IMR-90 (cell line): ENCODE measurements around the gene TAF4B. TPM values are rescaled to one million over a fixed set of nuclear protein-coding genes. Genes with fewer than 3 reads are reported as not detected.

Experiments
- ATAC-seq: fragments of 200-7000 bp; cut with Tn5 transposase; 2 replicates; pipeline ENCODE4 v1.9.1; 2020; ENCODE audit warnings: low read depth, mild to moderate bottlenecking, moderate library complexity
- BruUV-seq: library from RNA; stranded (reverse); fragments of 400-500 nt; replicated peaks from 2 replicates; lab custom pipeline; 2021; lab: Mats Ljungman, UMichigan
- CTCF ChIA-PET: fragments of 300-600 bp; formaldehyde crosslinking; extraction: SDS; loops from one replicate; lab custom pipeline; 2021; ENCODE audit warnings: antibody characterized with exemption; lab: Yijun Ruan, JAX
- POLR2A ChIA-PET: fragments of 300-600 bp; sonication (Branson Sonifier 250); formaldehyde crosslinking; loops from one replicate; lab custom pipeline; 2022; ENCODE audit warnings: antibody characterized with exemption; ENCODE audit not compliant: unreplicated experiment; lab: Charles Lee
- DNase-seq: peaks from one replicate; pipeline ENCODE4 v3.0.0; 2013
- H2AFZ ChIP-seq: replicated peaks from 2 replicates; pipeline ENCODE3; 2013; ENCODE audit warnings: low read length, mild to moderate bottlenecking; ENCODE audit not compliant: poor library complexity
- H2AK5ac ChIP-seq: 2 replicates; pipeline ENCODE4 v1.6.1; 2013; ENCODE audit warnings: low read depth, low read length, inconsistent platforms
- H2AK9ac ChIP-seq: replicated peaks from 2 replicates; pipeline ENCODE3; 2013; ENCODE audit warnings: mild to moderate bottlenecking, low read depth, low read length, moderate library complexity; ENCODE audit not compliant: poor library complexity
- H2BK120ac ChIP-seq: 2 replicates; pipeline ENCODE4 v1.6.1; 2013; ENCODE audit warnings: low read depth, low read length, inconsistent platforms
- H2BK15ac ChIP-seq: 3 replicates; pipeline ENCODE4 v1.6.1; 2013; ENCODE audit warnings: low read depth, low read length, inconsistent platforms
- H2BK20ac ChIP-seq: 2 replicates; pipeline ENCODE4 v1.6.1; 2013; ENCODE audit warnings: low read depth, mild to moderate bottlenecking, inconsistent platforms, low read length, moderate library complexity
- H2BK5ac ChIP-seq: 2 replicates; pipeline ENCODE4 v1.6.1; 2013; ENCODE audit warnings: mild to moderate bottlenecking, low read depth, low read length, inconsistent platforms; ENCODE audit not compliant: poor library complexity, severe bottlenecking
- H3K14ac ChIP-seq: replicated peaks from 2 replicates; pipeline ENCODE4 v1.6.1; 2013; ENCODE audit warnings: low read depth, low read length, inconsistent platforms
- H3K18ac ChIP-seq: 2 replicates; pipeline ENCODE4 v1.6.1; 2013; ENCODE audit warnings: low read depth, low read length, control low read depth
- H3K23ac ChIP-seq: 2 replicates; pipeline ENCODE4 v1.6.1; 2013; ENCODE audit warnings: low read depth, low read length, inconsistent platforms
- H3K27ac ChIP-seq: 2 replicates; pipeline ENCODE4 v1.5.1; 2013; ENCODE audit warnings: mild to moderate bottlenecking, control low read depth, low read length; ENCODE audit not compliant: insufficient read depth
- H3K27me3 ChIP-seq: 2 replicates; pipeline ENCODE4 v1.6.1; 2013; ENCODE audit warnings: low read length; ENCODE audit not compliant: control insufficient read depth, insufficient read depth
- H3K36me3 ChIP-seq: 2 replicates; pipeline ENCODE4 v1.6.1; 2013; ENCODE audit warnings: low read length, mixed read lengths; ENCODE audit not compliant: control insufficient read depth, insufficient read depth
- H3K4ac ChIP-seq: 2 replicates; pipeline ENCODE4 v1.6.1; 2013; ENCODE audit warnings: low read depth, low read length, inconsistent platforms
- H3K4me1 ChIP-seq: 2 replicates; pipeline ENCODE4 v1.6.1; 2013; ENCODE audit warnings: low read length, mixed read lengths; ENCODE audit not compliant: control insufficient read depth, insufficient read depth
- H3K4me2 ChIP-seq: 2 replicates; pipeline ENCODE4 v1.6.1; 2013; ENCODE audit warnings: low read depth, mild to moderate bottlenecking, control low read depth, low read length, moderate library complexity
- H3K4me3 ChIP-seq: 2 replicates; pipeline ENCODE4 v1.5.1; 2013; ENCODE audit warnings: low read depth, mild to moderate bottlenecking, control low read depth, low read length, moderate library complexity; ENCODE audit not compliant: insufficient read depth
- H3K56ac ChIP-seq: 2 replicates; pipeline ENCODE4 v1.6.1; 2013; ENCODE audit warnings: low read length, inconsistent platforms; ENCODE audit not compliant: insufficient read depth; ENCODE audit errors: extremely low read depth
- H3K79me1 ChIP-seq, 2 experiments: 2 replicates each; pipeline ENCODE4 v1.6.1; 2013; ENCODE audit warnings: low read length in 2 of 2, inconsistent platforms in 1 of 2, low read depth in 1 of 2
- H3K9ac ChIP-seq: 2 replicates; pipeline ENCODE4 v1.6.1; 2013; ENCODE audit warnings: low read depth, low read length, control low read depth
- H3K9me1 ChIP-seq: 2 replicates; pipeline ENCODE4 v1.6.1; 2013; ENCODE audit warnings: low read length, inconsistent platforms; ENCODE audit not compliant: insufficient read depth
- H3K9me3 ChIP-seq: 2 replicates; pipeline ENCODE4 v1.6.1; 2013; ENCODE audit warnings: low read length; ENCODE audit not compliant: control insufficient read depth, insufficient read depth
- H4K20me1 ChIP-seq: 2 replicates; pipeline ENCODE4 v1.6.1; 2013; ENCODE audit warnings: low read length, inconsistent platforms; ENCODE audit not compliant: insufficient read depth
- H4K5ac ChIP-seq: 2 replicates; pipeline ENCODE4 v1.6.1; 2013; ENCODE audit warnings: mild to moderate bottlenecking, low read depth, low read length, control low read depth
- H4K8ac ChIP-seq, 2 experiments: 2 replicates each; pipeline ENCODE4 v1.6.1; 2013; ENCODE audit warnings: low read depth in 2 of 2, low read length in 2 of 2, control low read depth in 1 of 2, inconsistent platforms in 1 of 2
- H4K91ac ChIP-seq: 2 replicates; pipeline ENCODE4 v1.6.1; 2013; ENCODE audit warnings: low read depth, low read length, inconsistent platforms; ENCODE audit not compliant: insufficient read depth
- BHLHE40 ChIP-seq: fragments of 150-350 bp; IDR thresholded peaks from 2 replicates; pipeline ENCODE4 v1.6.1; 2016; ENCODE audit warnings: mild to moderate bottlenecking, low read depth, low read length
- CEBPB ChIP-seq: IDR thresholded peaks from 2 replicates; pipeline ENCODE4 v1.6.1; 2012; ENCODE audit warnings: low read depth, low read length, improper control_type of control experiment
- CHD1 ChIP-seq: IDR thresholded peaks from 2 replicates; pipeline ENCODE4 v1.6.1; 2012; ENCODE audit warnings: low read depth, low read length, improper control_type of control experiment
- CTCF ChIP-seq: conservative IDR thresholded peaks from 2 replicates; pipeline ENCODE4 v1.5.1; 2012; ENCODE audit warnings: mild to moderate bottlenecking, low read depth, low read length, improper control_type of control experiment
- ELK1 ChIP-seq: fragments of 150-350 bp; IDR thresholded peaks from 2 replicates; pipeline ENCODE4 v1.6.1; 2016; ENCODE audit warnings: low read depth, mild to moderate bottlenecking, low read length, moderate library complexity, borderline replicate concordance
- FOS ChIP-seq: fragments of 150-350 bp; IDR thresholded peaks from 2 replicates; pipeline ENCODE4 v1.6.1; 2016; ENCODE audit warnings: low read depth, low read length
- MAFK ChIP-seq: IDR thresholded peaks from 2 replicates; pipeline ENCODE4 v1.6.1; 2012; ENCODE audit warnings: low read depth, low read length, improper control_type of control experiment
- MAZ ChIP-seq: IDR thresholded peaks from 2 replicates; pipeline ENCODE4 v1.6.1; 2012; ENCODE audit warnings: low read depth, mild to moderate bottlenecking, low read length, improper control_type of control experiment, moderate library complexity, borderline replicate concordance
- MXI1 ChIP-seq: IDR thresholded peaks from 2 replicates; pipeline ENCODE4 v1.6.1; 2012; ENCODE audit warnings: low read depth, mild to moderate bottlenecking, low read length, moderate library complexity, borderline replicate concordance
- NFE2L2 ChIP-seq: fragments of 150-350 bp; IDR thresholded peaks from 2 replicates; pipeline ENCODE4 v1.6.1; 2016; ENCODE audit warnings: low read depth, mild to moderate bottlenecking, low read length
- POLR2A ChIP-seq: IDR thresholded peaks from 2 replicates; pipeline ENCODE4 v1.6.1; 2012; ENCODE audit warnings: mild to moderate bottlenecking, low read depth, low read length
- RAD21 ChIP-seq: IDR thresholded peaks from 2 replicates; pipeline ENCODE4 v1.6.1; 2012; ENCODE audit warnings: low read length, improper control_type of control experiment
- RCOR1 ChIP-seq: IDR thresholded peaks from 2 replicates; pipeline ENCODE4 v1.6.1; 2012; ENCODE audit warnings: mild to moderate bottlenecking, low read length, improper control_type of control experiment; ENCODE audit not compliant: insufficient replicate concordance
- RFX5 ChIP-seq: IDR thresholded peaks from 2 replicates; pipeline ENCODE4 v1.8.0; 2012; ENCODE audit warnings: low read depth, mild to moderate bottlenecking, low read length, moderate library complexity
- SMC3 ChIP-seq: fragments of 150-350 bp; IDR thresholded peaks from 2 replicates; pipeline ENCODE4 v1.6.1; 2016; ENCODE audit warnings: low read depth, mild to moderate bottlenecking, antibody characterized with exemption, low read length, moderate library complexity
- USF2 ChIP-seq: fragments of 150-350 bp; IDR thresholded peaks from 2 replicates; pipeline ENCODE4 v1.6.1; 2017; ENCODE audit warnings: mild to moderate bottlenecking, antibody characterized with exemption, low read length, low read depth
- WGBS, 2 experiments: methylation state at CpG; one replicate each; pipeline versions ENCODE4 v1.1.5 to v1.1.7; 2013; ENCODE audit warnings: missing lambda C conversion rate in 2 of 2; ENCODE audit not compliant: insufficient read length in 1 of 2; ENCODE audit errors: extremely low coverage in 2 of 2; 5-methylcytosine and 5-hydroxymethylcytosine counted together
- dilution Hi-C: fragments of 300-500 bp; cut with HindIII; formaldehyde crosslinking; loops from one replicate; pipeline ENCODE4 v1.14.3; 2018; ENCODE audit warnings: low sequenced_read_pairs; ENCODE audit not compliant: unreplicated experiment
- in situ Hi-C: fragments of 300-500 bp; cut with MboI; formaldehyde crosslinking; loops from 3 replicates; pipeline ENCODE4 v1.14.3; 2019; ENCODE audit warnings: low sequenced_read_pairs, inconsistent platforms, mixed read lengths
- intact Hi-C: fragments of 100-400 bp; cut with micrococcal nuclease; formaldehyde crosslinking; loops from 2 replicates; pipeline ENCODE4 v1.10.0; 2022
- polyA plus RNA-seq, 3 experiments: library from polyadenylated mRNA; depleted of rRNA; stranded (reverse); fragments of >200 nt; gene quantifications; 2 replicates each; pipeline ENCODE4 v1.2.3, GENCODE V29; 2012; ENCODE audit warnings: low replicate concordance in 1 of 3
- total RNA-seq: library from RNA; depleted of rRNA; stranded (reverse); fragments of >200 nt; gene quantifications from 2 replicates; pipeline ENCODE4 v1.2.3, GENCODE V29; 2012

Gene TAF4B
- total and polyA plus RNA-seq, 2 of the 4 experiments (the other 2 are of a cell fraction): 0.38 to 1.1 TPM

- H2BK15ac ChIP-seq: no peak overlapping the region
- intact Hi-C loops (no loop called here), in situ Hi-C loops (no loop called here)
Observed at GRCh38 chr18:26181343-26181826, 44.9 kb upstream of the TAF4B start.

More at GRCh38 chr18:26181343-26181826, 44.9 kb upstream of the TAF4B start:
- H3K4me3 ChIP-seq: no peak overlapping the region
- H2AK5ac ChIP-seq: no peak overlapping the region
- no peaks in the 10 kb centered on the region for H4K20me1 ChIP-seq
- no peaks in the 10 kb centered on the region for H3K36me3 ChIP-seq
- no peak overlapping the region for H2BK5ac ChIP-seq
- dilution Hi-C loops: no loop called here
- TF ChIP-seq CHD1 (no peak), BHLHE40 (no peak), MAZ (no peak), FOS (no peak), ELK1 (no peak), NFE2L2 (no peak), MXI1 (no peak), USF2 (no peak), CEBPB (no peak), RCOR1 (no peak), CTCF (no peak), RFX5 (no peak), POLR2A (no peak), RAD21 (no peak), SMC3 (no peak), MAFK (no peak)
- H3K9ac ChIP-seq: no peak overlapping the region
- ATAC-seq (no peak), DNase-seq (no peak)
- no peak overlapping the region for H4K5ac ChIP-seq
- no peaks in the 10 kb centered on the region for H3K9me3 ChIP-seq
- no peaks in the 10 kb centered on the region for H3K79me1 ChIP-seq
- 78% methylated on average over 4 of the region's 7 CpGs; no CpG with 5 or more reads in 1 of the 2 experiments for WGBS, 2 experiments
- H3K4me1 ChIP-seq: no peaks in the 10 kb centered on the region
- H3K56ac ChIP-seq: no peak overlapping the region
- H3K18ac ChIP-seq: no peak overlapping the region
- H2AK9ac ChIP-seq: no peak overlapping the region
- no peak overlapping the region for H3K4ac ChIP-seq
- no peak overlapping the region for H2BK20ac ChIP-seq
- no peak overlapping the region for H3K27ac ChIP-seq
- no peak overlapping the region for H4K91ac ChIP-seq
- no peak overlapping the region for H2BK120ac ChIP-seq
- no peak overlapping the region for H2AFZ ChIP-seq
- BruUV-seq: no TSS peak
- H4K8ac ChIP-seq: no peak overlapping the region
- no peaks in the 10 kb centered on the region for H3K9me1 ChIP-seq
- H3K4me2 ChIP-seq: no peak overlapping the region
- H3K23ac ChIP-seq: no peak overlapping the region
- no peaks in the 10 kb centered on the region for H3K27me3 ChIP-seq
- ChIA-PET POLR2A (no interaction called here), CTCF (no interaction called here)
- no peak overlapping the region for H3K14ac ChIP-seq
